ENCODE results near the gene WWOX.
A peak's percentile ranks its signal among the peaks of the same experiment; 100 is the strongest.

WWOX gene

DNA sequence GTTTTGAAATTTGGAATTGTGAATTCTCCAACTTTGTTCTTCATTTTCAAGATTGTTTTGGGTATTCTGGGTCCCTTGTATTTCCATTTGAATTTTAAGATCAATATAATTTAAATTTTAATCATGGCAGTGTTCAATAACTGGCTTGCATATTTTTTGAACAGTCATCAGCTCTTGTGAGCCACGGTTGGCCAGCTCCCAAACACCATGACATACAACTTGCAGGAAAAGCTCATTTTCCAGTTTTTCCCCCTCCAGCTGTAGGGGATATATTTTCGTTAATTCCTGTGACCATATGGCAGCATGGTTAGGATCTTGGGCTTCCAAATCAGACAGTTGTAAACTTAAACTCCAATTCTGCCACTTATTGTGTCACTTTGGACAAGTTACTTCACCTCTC, 690.1 kb downstream of the WWOX start:
- no peak for DNase-seq

DNA sequence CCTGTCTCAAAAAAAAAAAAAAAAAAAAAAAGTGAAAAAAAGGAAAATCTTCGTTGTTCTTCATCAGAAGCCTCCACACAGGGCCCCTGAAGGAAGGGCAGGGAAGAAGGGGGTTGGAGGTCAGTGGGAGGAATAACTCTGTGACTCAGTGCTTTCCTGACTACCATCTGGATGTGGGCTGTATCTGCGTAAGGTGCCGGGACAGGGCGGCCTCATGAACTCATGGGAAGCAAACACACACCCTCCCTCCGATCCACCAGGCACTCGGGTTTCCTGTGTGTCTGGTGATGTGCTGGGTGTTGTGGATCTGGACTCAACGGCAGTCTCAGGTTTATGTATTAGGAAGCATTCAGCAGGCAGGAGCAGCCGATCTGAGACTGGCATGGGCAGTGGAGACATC, 691.6 kb downstream of the WWOX start:
- no peak for DNase-seq

DNA sequence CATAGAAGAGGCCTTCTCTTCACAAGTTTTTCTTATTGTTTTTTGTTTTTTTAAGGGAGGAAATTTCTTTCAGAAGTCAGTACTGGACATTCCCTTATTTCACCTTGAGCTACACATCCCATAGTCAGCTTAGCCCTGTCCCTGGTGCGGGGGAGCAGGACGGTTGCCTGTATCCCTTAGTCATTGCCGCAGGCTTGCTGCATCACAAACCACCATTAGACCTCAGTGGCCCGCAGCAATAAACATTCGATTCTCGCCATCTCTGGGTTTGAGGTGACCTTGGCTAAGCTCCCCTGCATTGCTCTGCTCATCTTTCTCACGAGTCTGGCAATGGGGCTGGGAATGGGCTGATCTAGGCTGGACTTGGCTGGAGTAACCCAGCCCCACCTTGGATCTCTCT, 692.5 kb downstream of the WWOX start:
- DNase-seq: no peak

DNA sequence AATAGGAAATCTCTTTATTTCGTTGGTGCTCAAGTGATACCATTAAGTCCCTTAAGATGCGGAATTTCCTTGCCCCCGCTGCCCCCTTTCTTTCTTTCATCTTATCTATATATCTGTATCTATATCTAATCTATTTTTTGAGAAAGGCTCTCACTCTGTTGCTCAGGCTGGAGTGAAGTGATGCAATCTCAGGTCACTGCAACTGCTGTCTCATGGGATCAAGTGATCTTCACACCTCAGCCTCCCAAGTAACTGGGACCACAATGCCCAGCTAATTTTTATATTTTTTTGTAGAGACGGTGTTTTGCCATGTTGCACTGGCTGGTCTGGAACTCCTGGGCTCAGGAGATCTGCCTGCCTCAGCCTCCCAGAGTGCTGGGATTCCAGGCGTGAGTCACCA, 693.5 kb downstream of the WWOX start:
- DNase-seq: no peak

DNA sequence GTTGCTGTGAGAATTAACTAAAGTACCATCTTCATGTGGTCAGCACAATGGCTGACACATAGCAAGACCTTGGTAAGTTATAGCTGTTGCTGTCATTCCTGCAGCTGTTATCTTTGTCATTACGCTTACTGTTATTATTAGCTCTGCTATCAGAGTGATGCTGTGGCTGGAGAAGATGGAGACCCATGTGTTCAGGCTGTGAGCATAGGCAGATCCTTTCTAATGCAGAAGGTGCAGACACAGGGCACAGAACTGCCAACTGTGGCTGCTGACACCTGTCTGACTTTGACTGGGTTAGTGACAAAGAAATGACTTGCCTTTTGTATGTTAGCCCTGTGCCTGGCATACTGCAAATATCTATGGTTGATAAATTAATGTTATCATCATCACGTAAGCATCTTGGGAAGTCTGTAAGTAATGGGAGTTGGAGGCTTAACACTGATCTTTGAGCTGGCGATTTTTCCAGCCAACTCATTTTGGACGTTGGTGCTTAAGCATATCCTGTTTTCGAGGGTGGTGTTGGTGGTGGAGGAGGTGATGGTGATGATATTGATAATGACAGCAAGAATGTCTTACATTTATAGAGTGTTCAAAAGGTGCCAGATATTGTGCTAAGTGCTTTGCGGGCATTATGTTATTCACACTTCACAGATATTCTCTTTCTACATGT, 695.3 kb downstream of the WWOX start:
- DNase-seq: no peak

DNA sequence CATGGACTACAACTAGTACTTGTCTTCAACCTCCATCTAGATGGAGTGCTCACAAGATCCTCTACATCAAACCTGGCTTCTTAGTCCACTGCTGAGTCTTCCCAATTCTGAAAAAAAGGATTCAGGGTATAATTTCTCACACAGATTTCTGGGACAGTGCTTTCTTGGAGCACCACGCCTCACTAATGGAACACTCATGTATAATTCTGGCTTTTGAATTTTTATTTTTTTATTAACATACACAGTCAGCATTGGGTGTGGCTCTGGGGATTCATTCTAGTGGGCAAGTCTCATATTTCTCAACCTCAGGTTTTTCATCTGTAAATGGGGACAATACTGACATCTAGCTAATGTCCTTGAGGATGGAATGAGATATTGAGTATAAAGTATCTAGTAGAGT, 696.0 kb downstream of the WWOX start:
- DNase-seq: no peak

DNA sequence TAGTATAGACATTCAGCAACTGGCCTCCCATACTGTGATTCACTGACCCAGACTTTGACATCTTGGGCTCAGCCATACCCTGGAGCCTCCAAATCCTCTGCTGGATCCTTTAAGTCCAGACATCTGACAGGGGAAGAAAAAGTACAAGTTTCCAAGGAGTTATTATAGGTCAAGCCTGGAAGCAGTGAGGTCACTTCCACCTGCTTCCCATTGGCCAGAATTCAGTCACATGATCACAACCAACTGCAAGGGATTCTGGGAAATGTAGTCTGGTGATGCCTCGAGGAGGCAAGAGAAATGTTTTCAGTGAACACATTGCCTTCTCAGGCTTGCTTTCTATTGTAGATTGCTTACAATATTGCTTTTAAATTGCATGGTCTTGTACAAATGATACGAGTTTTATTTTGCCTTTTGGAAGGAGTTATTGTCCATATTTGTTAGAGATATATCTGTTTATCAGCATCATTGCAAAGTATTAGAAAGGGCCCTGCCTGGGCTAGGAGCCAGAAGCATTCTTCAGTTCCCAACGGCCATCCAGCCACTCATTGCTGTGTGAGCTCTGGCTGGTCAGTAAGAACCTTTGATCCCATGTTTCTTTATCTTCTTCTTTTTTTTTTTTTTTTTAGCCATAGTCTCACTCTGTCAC, 696.9 kb downstream of the WWOX start:
- DNase-seq: no peak

DNA sequence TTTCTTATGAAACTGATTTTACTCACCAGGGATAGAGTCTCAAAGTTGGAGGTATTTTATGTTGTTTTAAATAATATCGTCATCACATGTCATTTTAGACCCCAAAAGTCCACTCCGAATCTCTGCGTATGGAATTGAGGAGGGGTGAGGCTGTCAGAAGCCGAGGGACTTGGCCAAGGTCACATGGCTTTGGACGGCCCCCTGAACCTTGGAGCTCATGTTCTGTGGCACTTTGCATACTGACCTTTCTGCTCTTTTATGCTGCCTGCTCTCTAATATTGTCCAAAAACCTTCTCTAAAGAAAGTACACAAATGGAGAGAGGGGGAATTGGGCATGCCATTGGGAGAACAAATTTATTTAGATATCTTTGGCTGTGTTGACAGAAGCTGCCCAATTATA, 700.0 kb downstream of the WWOX start:
- DNase-seq: no peak

DNA sequence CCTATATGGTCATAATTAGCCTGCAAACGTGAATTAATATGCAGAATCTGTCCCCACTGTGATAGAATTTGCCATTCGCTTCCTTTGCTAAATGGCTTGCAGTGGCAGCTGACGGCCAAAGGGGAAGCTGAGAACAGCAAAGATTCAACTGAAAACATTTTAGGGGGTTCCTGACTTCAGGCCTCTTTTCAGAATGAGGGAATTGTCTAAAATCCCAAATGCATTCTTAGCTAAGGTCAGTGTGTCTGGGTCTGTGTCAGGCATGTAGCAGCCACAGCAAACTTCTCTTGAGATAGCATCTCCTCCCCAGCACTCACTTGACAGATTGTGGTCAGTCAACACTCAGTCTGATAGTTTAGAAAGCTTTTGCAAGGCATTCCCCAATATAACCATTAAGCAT, 701.1 kb downstream of the WWOX start:
- no peak for DNase-seq

DNA sequence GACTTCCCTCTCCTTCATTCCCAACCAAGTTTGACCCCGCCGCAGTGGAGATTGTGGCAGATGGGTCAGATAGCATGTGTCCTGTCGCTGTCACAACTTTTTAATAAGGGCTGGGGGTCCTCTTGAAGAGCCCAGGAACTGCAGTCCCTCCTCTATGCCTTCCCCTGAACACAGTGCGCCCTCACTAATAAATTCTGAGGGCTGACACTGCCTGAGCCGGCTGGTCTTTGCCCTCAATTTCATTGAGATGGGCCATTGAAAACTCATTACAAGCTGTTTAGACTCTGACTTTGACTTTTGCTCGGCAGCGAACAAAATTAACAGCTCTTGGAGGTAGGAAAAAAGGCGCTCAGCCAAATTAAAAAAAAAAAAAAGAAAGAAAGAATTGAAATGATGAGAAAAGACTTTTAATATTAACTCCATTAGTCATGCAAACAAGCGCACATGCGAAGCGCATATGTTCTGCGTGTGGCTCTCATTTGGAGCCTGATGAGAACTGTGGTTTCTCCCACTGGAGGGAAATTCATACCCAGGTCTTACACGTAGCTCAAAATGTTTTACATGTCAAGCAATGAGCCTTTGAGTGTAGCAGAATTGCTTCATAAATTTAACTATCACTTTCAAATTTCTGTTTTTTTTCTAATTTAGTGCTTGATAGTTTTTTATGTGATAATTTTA, 704.7 kb downstream of the WWOX start:
- no peak for DNase-seq

DNA sequence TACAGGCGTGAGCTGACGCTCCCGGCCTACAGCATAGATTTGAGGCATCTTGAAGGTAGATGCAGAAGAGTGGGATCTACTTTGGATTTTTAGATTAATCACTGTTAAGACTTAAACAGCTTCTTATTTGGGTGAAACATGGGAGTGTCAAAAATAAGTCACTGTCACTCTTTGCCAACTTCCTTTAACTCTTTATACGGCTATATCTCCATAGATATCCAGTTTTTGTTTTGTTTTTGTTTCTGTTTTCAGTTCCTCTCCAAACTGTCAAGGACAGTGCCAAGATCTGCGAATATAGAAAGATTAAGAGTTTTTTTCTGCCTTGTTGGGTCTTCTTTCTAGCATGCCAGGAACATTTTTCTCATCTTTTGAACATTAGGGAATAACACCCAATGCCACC, 706.1 kb downstream of the WWOX start:
- no peak for DNase-seq

DNA sequence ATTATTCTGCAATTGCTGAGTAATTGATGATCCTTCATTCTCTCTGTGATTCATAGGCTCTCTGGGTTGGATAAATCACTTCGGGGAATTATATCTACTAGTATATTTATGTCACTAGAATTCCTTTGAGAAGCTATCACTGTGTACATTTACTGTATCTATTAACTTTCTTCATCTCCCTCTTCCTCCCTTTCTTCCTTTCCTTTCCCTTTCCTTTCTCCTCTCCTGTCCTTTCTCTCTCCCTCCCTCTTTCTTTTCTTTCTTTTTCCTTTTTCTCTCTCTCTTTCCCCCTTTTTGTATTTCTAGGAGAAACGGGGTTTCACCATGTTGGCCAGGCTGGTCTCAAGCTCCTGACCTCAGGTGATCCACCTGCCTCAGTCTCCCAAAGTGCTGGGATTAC, 711.8 kb downstream of the WWOX start:
- DNase-seq: no peak

DNA sequence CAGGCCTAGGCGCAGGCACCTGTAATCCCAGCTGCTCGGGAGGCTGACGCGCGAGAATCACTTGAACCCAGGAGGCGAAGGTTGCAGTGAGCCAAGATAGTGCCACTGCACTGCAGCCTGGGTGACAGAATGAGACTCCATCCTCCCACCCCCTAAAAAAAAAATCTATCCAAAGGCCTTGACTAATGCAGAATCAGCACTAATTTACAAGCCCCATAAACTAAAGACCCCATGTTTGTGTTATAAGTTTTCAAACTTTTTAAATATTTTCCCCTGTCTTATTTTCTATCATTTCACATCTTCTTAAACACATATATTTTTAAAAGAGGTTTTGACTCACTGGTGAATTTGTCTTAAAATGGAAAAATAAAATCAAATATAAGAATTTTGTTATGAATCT, 713.1 kb downstream of the WWOX start:
- DNase-seq: no peak

DNA sequence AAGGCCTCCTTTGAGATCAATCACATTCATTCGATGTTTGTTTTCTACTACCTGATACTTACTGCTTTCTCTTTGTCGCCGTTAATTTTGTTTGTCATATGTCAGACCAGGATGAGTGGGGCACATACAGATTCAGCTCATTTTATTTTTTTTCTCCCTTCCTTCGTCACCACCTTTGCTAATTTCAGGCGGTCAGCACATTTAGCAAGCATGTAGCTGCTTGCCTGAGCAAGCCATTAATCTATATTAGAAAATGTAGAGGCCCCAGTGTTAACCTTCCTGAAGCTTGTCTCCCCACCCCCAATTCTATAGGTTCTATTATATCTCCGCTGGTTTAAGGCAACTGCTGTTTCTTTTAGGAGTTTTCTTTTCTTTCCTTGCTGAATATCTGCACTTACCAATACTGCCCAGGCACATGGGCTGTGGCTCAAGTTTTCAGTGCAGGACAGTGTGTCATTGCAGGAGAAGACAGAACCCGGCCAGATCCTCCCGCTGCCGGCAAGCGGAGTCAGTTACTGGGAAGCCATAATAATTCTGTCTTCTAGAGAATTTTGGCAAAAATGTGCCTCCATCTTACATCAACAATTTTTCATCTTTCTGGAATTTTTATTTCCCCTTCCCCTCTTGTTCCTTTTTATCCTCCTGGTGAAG, 714.3 kb downstream of the WWOX start:
- no peak for DNase-seq

DNA sequence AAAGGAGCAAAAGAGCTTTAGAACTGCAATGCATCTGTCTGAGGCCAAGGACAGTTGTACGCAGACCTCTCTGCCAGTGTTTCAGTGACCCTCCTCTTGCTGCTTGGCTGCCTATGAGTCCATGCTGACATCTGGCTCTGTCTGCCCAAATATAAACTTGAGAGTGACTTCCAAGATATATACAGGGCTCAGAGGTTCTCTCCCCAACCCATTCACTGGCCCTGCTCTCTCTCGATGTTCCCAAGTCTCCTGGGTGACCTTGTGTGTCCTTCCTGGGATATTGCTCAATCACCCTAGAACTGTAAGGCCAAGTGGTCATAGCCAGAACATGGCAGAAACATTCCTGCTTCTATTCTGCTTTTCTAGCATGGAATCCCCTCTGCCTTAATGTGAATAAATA, 716.3 kb downstream of the WWOX start:
- no peak for DNase-seq

DNA sequence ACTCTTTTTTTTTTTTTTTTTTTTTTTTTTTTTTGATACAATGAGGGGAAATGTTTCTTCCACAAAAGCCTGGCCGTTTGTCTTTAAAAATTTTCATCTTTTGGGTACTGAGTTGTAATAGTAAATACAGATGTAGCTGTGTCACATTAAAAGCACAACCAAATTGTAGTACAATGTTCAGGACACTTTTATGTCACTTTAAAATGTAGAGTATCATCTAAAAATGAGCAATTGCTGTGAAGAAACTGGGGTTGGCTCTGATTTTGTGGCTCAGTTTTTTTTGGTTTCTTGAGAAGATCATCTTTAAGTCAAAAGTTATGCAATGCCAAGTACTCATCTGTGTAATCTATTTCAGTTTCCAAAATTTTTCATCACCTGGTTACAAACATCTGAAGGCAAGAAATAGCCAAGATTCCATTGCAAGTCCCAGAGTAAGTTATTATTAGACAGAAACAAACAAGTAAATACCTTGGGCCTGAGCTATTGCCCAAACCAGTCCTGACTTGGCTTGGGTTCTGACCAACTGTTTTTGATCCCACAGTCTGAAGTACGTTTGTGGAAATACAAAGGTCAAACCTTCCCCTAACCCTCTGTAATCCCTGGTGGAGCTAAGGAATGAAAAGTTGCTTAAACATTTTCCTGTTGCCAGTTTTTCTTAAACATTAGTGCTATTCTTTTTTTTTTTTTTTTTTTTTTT, 717.2 kb downstream of the WWOX start:
- DNase-seq: peak; percentile 58

DNA sequence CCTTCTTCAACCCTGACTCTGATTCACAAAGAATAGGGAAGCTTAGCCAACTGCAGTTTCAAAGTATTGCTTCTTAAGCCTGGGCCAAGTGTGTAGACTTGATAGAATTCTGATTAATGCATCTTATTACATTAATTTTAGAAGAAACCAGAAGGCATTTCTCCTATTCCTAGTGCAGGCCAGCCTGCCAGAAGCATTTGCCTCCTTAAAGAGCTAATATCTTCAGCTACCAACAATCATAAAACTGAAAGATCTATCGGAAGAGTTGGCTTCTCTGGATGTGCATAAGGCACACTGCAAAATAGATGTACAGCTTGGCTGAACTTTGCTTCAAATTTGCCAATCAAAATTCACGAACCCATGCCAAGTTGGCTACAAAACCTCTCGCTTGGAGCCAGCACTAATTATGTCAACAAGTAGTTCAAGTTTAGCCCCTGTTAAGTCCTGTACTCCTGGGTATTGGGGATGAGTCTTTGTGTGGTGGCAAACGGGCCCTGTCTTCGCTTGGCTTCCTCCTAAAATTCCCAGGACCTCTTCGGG, 717.8 kb downstream of the WWOX start:
- peak; percentile 70 for DNase-seq

DNA sequence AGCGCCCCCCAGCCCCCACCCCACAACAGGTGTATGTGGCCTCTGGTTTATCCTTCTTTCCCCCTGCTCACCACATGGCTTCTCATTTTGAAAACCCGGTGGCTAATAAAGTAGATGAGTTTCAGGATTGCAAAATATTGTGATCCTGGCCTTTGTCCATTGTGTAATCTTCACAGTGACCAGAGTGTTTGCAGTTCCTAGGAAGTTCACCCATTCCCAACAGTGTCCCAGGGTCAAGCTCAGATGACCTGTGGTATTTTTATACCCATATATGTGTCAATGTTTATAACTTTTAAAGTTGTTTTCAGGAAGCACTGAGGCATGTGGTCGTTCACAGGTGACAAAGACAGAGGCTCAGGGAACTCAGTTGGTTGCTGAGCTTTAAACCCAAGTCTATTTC, 721.9 kb downstream of the WWOX start:
- DNase-seq: no peak

DNA sequence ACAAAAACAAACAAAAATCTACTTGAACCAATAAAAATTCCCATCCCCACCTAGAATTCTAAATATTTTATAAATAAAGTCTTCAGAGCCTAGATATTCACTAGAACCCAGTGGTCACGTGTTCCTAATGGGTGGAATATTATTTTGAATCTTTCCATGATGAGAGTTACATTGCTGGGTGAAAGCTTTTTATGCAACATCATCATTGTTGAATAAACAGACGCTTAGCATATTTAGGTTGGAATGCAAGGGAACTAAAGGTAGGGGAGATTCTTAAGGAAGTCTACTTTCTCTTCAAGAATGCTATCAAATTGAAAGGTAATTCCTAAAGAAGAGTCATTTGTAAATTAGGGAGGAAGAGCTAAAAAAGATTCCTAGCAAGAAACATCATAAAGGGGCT, 723.1 kb downstream of the WWOX start:
- no peak for DNase-seq

DNA sequence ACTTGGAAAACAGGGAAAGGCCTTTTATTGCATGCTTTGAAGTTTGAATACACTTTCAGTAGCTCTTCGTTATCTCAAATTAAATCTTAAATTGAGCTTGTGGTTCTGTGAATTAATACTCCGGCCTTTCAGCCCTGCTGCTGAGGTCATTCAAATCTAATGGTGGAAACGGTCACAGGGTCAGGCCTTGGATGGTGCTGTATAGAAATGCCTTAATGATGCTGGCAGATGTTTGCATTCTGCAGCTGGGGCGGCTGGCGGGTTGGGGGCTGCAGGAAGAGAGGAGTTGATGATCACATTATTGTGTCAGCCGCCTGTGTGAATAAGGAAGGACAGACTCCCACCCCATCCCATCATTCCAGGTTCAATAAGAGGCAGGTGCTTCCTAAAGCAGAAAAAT, 723.6 kb downstream of the WWOX start:
- DNase-seq: no peak

DNA sequence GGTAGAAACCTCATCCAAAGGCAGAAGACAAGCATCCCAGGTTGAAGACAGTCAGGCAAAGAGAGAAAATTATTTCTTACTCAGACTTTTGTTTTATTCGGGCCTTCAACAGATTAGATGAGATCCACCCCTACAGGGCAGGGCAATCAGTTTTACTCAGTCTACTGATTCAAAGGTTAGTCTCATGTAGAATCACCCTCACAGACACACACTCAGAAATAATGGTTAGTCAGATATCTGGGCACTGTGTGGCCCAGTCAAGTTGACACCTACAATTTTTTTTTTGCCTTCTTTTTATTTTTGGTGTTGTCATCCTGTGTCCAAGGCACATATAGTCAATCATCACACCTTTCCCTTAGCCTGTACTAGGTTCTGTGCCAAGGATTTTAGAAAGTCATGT, 729.8 kb downstream of the WWOX start:
- DNase-seq: no peak

DNA sequence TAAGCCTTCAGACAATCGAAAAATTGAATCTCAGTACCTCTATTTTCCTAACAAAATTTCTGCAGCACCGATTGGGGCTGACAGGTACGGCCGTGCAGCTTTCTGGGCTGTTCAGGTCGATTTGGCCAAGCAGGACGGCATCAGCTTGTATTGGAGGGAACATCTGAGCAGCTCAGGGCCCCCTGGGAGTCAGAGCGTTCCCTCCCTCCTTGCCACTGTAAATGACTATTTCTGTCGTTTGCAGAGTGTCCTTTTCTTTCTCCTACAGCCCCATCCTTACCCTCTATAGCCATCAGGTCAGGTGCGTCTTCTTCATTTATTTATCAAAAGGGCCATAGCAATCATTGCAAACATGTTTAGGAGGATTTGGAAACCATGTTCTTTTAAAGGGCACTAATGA, 731.1 kb downstream of the WWOX start:
- no peak for DNase-seq

DNA sequence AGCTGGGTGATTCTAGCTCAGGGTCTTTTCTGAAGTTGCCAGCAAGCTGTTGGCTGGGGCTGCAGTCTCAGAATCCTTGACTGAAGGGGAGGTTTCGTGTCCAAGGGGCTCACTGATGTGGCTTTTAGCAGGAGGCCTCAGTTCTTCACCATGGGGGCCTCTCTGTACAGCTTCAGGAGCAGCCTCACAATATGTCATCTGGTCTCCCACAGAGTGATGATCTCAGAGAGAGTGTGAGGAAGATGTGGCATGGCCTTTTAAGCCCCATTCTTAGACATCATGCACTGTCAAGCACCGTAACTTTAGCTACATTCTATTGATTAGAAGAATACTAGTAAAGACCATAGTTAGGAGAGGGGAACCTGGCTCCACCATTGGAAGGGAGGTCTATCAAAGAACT, 732.6 kb downstream of the WWOX start:
- DNase-seq: no peak
